NCI-H446 (cell line): ENCODE results near the gene USP6NL.
"Not testable (repeated sequence)": the region's sequence is repeated elsewhere in the genome, so short reads cannot be mapped to it uniquely, and the experiment has no call there.

Experiments used
- DNase-seq, 2 experiments: peaks; one replicate each; lab custom pipeline; 2025; lab: John Stamatoyannopoulos, UW

USP6NL gene

DNA sequence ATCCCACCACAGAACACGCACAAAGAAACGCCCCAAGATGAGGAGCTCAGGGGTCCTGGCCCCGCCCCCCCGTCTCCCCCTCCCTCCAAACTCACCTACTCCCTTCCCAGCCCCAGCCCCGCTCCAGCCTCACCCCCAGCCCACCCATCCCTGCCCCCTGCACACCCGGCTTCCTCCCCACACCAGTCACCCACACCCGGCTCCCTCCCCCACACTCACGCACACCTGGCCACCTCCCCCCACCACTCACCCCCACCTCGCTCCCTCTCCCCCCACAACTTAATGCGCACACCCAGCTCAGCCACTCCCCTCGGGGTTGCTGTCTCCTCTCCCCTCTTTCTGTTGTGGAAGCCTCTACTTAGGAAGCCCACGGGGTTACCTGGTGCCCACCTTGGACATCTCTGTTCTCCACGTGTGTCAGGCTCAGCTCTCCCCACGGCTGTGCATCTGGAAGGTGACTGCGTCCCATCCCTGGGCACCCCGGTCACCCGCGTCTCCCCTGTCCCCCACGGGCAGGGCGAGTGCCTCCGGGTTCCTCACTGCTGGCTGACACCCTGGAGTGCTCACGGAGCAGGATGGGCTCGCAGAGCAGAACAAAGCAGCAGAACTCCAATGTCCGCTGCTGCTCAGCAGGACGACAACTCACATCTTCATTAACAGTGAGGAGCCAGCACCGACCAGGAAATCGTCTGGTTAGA is 166.8 kb downstream of the USP6NL start:
- no peak for DNase-seq

DNA sequence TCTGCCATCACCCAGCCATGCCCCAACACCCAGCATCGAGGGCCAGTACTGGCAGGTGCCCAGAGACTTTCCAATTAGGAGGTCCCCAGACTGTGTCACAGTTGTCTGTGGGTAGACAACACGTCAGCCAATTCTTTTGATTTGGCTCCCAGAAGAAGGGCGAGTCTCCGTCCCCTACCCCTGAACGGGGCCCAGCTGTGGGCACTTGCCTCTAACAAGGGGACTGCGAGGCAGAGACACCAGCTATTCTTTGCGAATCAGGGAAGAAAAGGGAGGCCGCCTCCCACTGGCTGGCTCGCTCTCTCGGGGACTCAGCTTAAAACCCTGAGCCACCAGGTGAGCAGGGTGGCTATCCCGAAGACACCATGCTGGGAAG is 167.3 kb downstream of the USP6NL start:
- DNase-seq: no peak

DNA sequence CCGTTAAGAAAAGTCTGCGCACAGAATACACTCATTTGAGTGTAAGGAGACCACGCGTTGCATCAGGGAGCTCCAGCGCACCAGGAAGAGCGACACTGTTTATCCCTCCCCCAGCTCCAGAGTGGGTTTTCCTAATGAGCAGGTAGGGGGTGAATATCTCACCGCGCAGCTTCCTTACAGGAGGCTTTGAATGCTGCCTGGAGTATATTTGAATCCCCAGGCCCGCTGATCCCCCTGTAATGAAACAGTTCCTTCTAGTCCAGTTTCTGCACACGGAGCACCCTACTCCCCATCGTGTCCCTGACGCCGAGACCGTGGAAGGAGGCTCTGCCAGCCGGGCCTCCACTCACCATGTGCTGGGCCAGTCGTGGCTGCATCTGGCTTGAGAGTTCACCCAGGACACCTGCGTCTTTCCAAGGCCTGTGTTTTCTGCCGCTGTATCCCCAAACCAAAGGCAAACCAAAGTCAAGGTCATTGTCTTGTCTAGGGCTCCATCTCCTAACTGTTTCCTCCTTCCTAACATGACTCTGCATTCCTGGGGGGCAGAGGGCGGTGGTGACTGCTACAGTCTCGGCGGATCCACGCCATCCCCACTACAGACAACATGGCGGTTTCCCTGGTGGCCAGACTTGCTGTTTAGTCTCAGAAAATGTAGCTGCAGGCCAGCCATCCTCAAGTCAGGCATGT is 167.8 kb downstream of the USP6NL start:
- no peak for DNase-seq

DNA sequence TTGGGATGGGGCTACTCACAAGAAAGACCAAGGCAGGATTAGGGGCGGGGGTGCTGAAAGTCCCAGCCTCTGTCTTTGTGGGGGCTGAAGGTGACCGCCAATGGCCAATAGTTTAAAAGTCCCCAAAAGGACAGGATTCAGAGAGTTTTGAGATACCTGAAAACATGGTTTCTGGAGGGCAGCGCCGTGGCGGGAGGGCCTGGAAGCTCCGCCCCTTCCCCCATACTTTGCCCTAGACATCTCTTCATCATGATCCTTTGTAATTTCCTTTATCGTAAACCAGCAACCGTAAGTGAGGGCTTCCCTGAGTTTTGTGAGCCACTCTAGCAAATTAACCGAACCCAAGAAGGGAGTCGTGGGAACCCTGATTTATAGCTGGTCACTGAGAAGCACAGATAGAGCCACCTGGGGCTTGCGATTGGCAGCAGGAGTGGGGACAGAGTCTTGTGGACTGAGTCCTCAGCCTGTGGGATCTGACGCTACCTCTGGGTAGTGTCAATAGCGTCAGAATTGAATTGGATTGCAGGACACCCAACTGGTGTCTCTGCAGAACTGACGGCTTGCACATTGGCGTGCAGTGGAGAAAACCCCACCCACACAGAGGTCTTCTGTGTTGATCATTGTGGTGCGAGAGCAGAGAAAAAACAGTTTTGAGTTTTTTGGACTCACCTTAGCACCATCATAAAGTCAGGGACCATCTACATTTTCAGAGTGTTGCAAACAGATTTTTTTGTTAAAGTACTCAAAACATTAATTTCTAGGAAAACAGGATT is 169.3 kb downstream of the USP6NL start:
- DNase-seq: no peak

DNA sequence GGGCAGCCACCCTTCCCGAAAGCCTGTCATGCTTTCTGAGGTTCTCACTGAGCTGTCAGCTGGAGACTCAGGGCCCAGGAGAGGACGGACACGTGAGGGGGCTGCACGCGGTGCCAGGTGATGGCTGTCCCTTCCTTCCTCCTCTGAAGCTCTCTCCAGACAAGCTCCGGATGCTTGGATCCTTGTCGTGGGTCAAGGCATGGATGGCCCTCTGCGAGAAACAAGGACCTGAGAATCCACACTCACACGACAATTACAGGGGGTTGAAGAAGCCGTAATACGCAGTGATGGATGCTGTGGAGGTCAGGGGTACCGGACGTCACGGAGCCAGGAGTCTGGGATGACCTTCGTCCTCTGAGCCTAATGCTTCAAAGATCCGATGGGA is 170.3 kb downstream of the USP6NL start:
- DNase-seq: no peak

DNA sequence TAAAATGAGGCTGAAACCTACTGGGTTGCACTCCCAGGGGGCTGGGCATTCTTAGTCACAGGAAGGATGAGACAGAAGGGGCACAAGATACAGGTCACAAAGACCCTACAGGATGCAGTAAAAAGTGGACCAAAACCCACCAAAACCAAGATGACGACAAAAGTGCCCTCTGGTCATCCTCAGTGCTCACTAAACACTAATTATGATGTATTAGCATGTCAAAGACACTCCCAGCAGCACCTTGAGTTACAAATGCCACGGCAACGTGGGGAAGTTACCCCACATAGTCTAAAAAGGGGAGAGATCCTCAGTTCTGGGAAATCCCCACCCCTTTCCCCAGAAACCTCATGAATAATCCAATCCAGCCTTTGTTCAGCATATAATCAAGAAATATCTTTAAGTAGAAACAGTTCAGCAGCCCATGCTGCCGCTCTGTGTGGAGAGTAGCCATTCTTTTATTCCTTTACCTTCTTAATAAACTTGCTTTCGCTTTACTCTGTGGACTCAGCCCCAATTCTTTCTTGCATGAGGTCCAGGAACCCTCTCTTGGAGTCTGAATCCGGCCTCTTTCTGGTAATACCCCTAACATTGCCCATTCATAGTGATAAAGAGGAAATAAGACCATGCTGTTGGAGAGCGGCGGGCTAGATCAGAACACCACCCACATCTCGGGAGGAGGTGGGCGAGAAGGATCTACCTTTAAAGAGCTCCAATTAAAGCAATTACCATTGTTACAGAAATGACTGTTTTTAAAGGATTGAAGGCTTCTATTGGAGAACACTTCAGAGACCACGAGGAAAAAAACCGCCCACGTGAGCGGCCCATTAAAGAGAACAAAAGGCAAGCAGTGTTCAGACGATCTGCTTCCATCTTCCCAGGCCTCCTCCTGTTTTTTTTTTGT is 170.9 kb downstream of the USP6NL start:
- no peak for DNase-seq

DNA sequence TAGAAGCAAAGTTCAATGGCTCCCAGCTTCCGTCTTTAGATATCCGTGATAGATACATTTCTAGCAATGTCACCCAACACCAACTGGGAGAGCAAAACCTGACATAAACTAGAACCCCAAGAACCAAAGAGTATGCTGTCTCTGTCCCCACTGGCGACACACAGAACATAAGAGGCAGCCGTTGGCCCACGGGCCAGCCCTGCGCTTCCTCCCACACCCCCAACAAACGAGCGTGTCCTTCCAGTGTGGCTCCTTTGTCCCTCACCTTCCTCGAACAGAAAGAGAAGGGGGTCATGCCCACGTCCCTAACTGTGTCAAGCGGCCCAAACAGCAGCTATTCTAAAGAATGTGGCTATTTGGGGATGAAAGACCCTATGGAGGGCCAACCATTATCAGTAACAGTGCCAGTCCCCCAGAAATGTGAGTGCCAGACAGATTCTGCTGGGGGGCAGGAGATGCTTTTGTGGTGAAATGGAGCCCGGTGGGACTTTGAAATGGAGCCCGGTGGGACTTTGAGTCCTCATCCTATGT is 171.9 kb downstream of the USP6NL start:
- DNase-seq: no peak

DNA sequence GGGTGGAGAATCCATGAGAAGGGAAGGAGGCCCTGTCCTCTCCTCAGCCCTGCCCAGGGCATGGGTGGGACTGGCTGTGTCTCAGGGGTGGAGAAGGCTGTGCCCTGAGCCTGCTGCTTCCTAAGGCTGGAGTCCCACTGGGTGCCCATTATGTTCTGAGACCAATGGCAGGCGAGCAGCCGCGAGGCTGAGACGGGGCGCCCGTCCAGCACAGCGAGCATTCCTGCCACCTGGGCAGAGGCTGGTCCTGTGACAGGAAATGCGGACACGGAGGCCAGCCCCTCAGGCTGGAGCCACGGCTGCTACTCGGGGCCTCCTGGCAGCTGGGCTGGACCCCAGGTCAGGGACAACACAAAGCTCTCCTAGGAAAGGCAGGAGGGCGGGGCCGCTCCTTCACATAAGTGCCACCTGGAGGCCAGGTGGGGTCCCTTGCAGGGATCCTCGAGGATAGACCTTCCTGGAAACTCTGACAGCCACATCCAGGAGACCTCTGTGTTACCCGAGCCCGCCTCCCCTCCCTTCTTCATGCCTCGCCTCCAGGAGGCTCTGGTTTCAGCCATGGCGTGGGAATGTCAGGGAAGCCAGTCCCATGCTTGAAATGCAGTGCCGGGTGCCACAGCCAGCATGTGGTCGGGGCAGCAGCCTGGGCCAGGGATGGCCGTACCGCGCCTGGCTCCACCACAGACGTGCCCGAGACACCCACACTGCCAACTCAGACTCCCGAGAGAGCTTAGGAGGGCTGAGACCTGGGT is 173.9 kb downstream of the USP6NL start:
- no peak for DNase-seq

DNA sequence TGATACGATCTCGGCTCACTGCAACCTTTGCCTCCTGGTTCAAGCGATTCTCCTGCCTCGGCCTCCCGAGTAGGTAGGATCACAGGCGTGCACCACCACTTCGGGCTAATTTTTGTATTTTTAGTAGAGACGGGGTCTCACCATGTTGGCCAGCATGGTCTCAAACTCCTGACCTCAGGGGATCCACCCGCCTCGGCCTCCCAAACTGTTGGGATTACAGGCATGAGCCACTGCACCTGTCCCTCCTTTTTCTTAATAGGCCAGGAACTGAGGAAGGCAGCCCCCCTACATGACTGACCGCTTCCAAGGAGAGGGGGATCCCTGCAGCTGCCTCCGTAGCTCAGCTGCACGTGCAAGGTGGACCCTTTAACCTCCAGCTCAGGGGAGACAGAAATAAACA is 175.0 kb downstream of the USP6NL start:
- DNase-seq: not testable (repeated sequence)

DNA sequence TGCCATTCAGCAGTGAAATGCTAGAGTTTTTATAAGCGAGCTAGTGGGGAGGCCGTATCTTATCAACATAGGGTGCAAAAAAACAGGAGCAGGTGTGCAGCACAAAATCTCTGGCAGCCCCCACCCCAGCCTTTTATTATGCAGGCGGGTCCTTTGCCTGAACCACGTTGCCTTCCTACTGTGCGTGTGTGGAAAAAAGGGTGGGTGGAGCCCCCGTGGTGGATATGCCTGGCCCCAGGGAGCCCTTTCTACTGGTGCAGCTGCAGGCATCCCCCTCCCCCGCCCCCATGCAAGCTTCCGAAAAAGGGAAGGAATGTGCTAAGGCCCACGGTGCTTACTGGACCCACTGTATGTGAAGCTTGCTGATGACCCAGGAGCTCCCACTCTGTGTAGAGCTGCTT is 175.9 kb downstream of the USP6NL start:
- DNase-seq: no peak

DNA sequence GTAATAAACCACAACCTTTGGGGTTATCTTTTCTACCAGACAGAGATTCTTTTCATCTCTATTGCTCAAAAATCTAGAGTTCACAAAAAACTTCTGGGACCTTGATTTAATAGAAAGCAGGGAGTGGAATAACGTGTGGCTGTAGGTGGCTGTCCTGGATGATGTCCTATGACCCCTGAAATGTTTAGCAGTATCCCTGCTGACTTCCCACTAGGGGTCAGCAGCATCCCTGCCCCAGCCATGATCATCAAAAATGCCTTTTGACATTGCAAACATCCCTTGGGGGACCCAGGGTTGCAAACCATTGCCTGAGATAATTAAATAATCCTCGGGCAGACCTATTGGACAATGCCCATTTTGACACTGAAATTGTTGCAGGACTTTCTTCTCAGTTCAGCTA is 177.1 kb downstream of the USP6NL start:
- no peak for DNase-seq

DNA sequence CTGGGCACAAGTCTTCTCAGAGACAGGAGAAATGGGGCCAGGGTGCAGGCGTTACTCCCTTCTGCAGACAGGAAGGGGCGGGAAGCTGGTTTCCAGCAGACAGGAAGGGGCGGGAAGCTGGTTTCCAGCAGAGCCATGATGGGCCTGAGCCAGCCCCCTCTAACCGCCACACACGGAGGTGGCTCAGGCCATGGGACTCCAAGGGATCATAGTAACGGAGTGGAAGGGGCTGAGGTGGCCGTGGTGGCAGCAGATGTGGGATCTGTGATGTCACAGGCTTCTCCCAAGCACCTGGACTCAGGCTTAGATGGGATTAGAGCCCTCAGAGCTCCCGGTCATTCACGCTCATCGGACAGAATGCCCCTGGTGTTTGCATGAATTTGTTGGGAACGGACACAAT is 177.8 kb downstream of the USP6NL start:
- DNase-seq: no peak

DNA sequence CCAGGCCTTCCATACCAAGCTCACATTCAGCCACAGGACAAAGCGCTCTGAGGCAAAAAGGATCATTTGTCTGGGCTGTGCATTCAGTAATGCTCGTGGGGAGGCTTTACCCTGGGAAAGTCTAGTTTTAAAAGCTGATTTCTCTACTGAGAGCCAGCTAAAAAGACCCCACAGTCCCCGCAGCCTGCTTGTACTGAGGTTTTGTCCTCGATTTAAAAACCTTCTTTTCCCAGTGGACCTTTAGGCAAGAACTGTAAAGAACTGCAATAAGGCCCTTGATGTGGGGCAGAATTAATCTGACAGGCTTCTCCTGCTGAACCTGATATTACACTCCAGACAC is 180.3 kb downstream of the USP6NL start:
- DNase-seq: no peak

DNA sequence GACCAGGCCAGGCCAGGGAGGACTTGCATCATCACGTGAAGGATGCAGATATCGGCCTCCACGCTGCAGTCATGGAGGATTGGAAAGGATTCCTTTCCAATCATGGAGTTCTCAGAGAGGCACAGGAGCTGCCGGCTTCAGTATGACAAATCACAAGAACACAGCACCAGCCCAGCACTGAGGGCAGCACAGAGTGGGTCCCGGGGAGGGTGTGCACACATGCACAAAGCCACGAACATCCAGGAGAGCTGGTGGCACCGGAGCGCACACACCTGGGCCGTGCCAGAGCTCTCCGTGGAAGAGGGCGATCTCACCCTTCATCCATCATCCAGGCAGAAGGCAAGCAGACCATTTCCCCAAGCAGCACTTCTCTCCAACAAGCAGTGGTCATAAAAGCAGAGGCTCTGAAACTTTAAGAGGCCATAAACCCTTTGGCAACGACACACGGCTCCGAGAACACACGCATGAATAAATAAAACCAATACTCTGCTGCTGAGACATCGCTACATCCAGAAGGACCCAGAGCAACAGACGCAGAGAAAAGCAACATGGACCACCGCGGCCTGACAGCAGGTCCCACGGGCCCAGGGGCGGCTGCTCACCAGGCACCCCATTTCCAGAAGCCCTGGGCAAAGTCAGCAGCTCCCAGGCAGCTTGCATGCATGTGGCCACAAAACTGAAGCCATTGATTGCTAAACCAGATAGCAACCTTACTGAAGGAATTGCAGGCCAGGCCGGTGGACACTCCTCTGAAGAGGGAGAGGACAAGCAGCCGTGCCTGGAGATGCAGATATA is 180.8 kb downstream of the USP6NL start:
- DNase-seq: no peak

DNA sequence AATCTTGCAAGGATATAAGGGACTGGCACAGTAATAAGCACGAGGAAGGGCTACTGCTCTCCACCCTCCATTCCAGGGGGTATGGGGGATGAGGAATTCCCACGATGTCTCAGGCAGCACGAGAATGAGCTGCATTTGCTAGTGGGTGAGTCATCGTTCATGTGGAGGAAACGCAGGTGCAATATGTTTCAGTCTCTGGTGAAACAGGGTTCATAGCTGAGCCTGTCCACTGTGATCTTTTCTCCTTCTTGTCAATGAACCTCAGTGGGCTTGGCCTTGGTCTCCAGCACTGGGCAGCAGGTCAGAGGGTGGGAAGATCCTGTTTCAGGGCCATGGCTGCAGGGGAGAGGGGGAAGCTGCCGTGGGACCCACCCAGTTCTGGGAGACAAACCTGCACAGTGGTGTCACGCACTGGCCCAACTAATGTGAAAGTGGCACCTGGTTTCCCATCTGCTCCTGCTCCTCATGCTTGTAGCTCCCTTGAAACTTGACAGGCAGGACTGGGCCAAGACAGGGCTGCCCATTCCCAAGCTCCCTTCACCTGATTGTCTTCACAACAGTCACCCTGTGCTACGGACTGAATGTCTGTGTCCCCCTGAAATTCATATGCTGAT is 181.9 kb downstream of the USP6NL start:
- DNase-seq: no peak

DNA sequence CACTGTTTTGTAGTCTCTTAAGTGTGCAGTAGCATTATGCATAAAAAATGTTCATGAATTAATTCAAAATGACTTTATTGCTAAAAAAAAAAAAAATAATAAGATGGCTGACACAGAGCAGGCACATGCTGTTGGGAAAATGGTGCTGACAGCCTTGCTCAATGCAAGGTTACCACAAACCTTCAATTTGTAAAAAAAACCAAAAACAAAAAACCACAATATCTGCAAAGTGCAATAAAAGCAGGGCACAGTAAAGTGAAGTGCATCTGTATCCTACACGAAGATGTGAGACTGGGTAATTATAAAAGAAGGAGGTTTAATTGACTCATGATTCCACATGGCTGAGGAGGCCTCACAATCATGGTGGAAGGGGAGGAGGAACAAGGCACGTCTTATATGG is 185.8 kb downstream of the USP6NL start:
- DNase-seq: no peak

DNA sequence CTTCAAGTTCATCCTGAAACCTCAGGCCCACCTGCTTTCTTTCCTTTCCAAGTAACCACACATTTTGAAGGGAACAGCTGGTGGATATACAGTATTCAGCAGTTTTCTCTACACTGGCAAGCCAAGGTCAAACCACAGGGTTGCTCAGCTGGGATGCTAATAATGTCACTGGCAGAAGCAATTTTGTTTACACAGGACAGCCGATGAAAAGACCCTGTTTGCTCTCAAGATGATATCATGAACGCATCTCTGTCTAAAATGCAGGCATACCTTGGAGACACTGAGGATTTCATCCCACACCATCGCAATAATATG is 186.2 kb downstream of the USP6NL start:
- no peak for DNase-seq

DNA sequence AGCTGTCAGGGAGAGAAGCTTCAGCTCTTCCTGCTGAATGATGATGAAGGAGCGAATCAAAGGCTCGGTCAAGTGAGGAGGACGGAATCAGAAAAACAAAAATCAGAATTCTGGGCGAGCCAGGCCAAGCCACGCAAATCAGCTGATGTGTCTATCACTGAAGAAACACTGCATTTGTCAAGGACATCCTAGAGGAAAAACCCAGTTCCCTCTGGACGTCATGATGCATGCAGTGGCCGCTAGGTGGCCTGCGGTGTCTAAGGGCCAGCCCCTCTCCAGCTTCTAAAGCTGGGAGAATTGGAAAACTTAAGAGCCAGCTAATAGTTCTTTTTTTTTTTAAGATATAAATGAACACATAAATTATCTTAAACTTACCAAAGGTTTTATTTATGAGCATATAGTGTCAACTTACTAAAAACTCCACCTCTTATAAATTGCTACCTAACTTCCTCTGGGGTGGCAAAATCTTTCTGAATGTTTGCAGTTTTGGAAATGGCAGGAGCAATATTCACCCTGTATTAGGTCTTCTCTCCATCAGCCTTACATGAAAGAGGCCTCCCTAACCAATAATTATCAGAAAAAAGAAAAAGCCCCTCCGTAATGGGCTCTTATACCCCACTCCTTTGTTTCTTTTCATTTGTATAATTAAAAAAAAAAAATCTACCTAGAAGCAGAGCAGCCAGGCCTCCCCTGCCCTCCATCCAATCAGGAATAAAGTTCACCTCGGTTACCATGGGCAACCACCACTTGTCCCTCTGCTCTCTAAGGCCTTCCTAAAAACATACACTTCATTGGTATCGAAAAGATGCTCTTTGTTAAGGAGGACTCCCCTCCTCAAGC is 186.8 kb downstream of the USP6NL start:
- peak; percentile 3 to 54 for DNase-seq

DNA sequence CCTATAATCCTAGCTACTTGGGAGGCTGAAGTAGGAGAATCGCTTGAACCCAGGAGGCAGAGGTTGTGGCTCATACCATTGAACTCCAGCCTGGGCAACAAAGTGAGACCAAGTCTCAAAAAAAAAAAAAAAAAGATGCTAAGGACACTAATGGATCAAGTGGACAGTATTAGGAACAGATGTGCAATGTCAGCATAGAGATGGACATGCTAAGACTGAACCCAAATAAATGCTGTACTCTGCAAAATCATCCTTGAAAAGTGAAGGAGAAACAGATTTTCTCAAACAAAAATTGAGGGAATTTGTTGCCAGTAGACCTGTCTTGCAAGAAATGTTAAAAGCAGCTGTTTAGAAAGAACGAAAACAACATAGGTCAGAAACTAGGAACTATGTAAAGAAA is 194.5 kb downstream of the USP6NL start:
- no peak for DNase-seq
